CD4-positive, alpha-beta T cell treated with Interferon alpha-2 for 1 hour (primary cell): Measurements from ENCODE around the gene ABCF2.
A peak's percentile ranks its signal among the peaks of the same experiment; 100 is the strongest.

Experiments
- DNase-seq, 2 donors: peaks; one replicate each; pipeline ENCODE4 v3.0.0-alpha.2; 2020 to 2022

ABCF2 gene

DNA sequence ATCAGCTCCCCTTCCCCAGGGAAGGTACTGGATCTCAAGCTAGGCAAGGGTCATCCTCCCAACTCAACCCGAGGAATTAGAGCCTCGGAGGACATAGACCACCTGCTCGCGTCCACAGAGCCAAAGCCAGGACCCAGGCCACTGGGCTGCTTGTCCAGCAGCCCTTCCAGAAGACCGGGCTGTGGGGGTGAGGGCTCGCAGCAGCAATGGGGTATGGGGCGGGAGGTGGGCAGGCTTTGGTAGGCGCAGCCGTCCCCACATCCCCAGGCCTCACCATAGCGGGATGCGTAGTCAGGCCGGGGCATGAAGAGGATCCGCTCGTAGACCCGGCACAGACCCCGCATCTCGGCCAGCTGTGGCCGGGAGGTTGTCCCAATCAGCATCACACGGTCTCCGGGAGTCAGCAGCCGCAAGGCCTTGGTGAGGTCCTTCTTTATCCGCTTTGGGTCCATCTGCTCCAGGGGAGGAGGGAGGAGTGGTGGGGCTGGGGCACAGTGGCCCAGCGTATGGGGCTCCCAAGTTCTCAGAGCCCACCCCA, 34.9 kb downstream of the ABCF2 start:
- no peak for DNase-seq

DNA sequence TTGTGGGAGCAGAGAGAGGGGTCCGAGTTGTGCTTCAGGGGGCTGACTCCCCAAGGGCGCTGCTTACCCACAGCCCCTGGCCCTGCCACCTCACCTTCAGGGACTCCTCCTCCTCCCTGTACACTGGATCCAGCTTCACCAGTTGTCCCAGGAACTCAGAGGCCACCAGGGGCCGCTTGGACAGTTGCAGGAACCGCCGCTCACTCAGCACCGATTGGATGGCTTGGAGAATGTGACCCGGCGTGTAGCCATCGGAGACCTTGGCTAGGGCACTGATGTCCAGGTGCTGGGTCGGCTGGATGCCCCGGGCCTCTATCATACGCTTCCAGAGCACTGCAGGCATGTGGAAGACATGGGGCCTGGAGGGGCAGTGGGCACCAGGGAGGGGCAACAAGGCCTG, 35.5 kb downstream of the ABCF2 start:
- no peak for DNase-seq

DNA sequence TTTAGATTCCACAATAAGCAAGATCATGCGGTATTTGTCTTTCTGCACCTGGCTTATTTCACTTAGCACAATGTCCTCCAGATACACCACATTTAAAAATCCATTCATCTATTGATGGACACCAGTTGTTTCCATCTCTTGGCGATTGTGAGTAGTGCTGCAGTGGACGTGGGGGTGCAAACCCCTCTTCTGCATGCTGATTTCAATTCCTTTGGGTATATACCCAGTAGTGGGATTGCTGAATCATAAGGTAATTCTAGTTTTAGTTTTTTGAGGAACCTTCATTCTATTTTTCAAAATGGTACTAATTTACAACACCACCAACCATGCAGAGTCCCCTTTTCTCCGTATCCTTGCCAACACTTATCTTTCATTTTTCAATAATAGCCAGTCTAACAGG, 38.0 kb downstream of the ABCF2 start:
- DNase-seq = no peak

DNA sequence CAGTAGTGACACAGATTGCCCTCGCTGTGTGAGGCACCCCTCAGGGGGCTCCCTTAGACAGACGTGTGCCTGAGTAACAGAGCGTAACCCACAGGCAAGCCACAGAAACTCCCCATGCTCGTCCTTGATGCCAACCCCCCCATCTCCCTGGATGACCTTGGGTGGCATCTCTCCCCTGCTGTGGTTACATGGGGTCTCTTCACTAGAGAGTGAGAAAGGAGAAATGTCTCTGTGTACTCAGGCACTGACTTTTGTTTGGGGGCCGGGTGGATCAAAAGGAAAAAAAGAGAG, 38.8 kb downstream of the ABCF2 start:
- DNase-seq = no peak

DNA sequence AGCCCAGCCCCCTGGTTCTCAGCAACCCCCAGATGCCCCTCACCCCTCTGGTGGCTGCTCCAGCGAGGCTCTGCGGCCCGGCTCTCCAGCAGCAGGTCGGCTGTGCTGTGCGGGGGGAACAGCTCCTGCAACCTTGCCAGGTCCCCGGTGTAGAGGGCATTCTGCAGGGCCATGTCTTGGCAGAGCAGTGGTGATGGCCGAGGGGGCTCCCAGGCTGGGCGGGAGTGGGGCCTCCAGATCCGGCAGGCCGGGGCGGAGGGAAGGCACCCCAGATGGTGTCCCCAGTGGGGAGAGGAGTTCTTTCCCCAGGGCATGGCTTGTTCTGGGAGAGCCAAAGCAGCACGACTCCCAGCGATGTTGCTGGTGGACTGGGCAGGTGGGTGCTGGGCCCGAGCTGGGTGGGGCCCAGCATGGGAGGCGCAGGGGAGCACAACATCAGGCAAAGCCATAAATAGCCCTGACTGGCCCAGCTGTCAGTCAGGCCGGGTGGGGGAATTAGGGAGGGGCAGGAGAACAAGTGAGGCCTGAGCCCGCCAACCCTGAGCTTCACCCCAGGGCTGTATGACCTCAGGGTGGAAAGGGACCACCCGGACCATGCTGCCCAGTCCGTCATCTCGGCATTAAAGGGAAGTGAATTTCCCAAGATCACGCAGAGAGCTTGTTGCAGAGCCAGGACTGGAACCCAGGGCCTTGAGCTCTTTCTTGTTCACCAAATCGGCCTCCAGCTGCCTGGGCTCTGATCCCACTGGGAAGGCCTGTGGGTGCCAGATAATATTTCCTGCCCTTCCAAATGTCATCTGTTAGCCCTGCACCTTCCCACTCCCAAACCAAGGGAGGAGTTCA, 39.4 kb downstream of the ABCF2 start:
- DNase-seq = no peak

DNA sequence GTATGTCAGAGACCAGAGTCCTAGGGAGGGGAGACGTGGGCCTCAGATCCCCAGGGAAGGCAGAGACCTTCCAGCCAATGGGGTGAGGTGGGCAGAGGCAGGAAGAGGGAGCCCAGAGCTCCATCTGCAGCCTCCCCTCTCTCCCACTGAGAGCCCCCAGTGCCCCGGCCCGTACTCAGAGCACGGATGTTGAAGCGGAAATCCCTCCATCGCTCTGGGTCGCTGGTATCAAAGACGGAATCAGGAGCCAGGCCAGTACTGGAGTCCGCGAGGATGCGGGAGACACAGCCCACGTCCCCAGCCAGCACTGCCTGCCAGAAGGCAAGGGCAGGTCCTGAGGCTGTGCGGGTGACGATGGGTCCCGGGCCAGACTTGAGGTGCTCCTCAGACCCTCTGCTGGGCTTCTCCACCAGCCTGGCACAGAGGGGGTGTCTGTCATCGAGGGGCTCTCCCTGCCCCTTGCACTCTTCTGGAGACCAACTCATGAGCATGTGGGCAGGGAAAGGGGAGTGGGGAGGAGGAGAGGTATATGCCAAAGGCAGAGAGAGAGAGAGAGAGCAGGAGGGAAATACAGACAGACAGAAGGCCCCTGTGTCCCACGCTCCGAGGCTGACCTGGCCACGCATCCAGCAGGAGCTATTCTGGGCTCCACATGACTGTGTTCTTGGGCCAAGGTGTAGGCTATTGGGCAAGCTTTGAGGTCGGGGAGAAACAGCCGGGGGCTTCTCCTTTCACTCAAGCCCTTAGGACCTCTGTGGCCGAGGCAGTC, 40.2 kb downstream of the ABCF2 start, which contains the start of gene ASB10:
ASB10 (minus strand) TSS at position 611 of the 769 bp plus-strand sequence; CDS start at position 491, 120 bp downstream.
- DNase-seq = no peak

DNA sequence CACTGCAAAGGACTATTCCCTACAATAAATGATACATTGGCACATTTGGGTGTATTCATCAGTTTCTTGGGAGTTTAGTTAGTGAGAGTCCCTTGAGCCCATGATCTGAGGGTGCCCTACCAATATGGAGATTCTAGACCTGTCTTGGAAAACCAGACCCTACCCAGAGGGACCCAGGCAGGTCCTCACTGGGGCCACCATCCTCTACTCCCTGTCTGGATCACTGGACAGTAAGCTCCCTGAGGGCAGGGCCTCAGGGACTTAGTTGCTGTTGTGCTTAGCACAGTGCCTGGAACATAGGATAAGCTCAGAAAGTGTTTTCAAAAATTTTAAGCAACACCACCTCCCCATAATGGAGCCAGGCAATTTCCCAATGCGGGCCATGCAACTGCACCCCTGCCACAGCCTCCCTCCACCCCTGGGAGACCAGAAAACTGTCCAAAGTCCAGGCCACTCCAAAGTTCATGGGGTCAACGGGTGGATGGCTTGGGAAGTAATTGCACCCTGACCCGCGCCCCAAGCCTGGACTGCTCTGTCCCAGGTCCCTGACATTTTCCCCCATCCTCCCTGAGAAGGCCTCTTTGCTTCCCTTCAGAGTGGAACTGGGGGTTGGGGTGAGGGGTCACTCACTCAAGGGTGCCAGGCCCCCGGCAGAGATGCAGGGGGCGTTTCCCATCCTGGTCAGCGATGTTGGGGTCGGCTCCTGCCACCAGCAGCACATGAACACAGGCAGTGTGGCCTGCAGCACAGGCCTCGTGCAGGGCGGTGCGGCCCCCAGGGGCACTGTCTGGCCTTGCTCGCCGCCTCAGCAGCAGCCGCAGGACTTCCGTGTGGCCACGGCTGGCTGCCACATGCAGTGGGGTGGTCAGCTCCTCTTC, 41.0 kb downstream of the ABCF2 start:
- DNase-seq = no peak

DNA sequence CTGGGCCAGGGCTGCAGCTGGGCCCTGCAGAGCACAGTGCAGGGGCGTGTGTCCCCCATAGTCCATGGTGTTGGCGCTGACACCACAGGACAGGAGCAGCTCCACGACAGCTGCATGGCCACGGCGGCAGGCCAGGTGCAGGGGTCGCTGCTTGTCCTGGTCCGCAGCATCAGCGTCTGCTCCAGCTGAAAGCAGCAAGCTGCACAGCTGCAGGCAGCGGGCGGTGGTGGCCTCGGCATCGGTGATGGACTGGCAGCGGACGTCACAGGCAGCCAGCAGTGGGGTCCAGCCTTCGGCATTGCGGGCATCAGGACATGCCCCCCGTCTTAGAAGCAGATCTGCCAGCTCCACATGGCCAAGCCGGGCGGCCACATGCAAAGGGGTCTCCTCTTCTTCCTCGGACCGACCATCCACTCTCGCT, 46.0 kb downstream of the ABCF2 start:
- DNase-seq = no peak

DNA sequence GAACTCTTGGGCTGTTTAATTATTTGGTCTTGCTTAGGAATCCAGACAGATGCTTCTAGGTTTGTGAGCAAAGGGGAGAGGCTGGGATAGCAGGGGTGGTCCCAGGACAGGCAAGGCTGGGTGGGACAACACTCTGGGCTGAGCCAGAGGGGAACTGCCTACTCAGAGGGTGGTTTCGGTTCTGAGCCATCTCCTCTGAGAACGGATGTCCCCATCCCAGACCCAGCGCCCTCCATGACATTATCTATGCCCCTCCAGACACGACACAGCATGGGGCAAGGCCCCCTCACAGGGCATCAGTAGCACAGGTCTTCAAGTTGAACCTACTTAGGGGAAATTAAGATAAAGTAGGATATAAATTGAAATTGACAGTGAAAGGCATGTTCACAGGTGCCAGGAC, 47.1 kb downstream of the ABCF2 start:
- no peak for DNase-seq

DNA sequence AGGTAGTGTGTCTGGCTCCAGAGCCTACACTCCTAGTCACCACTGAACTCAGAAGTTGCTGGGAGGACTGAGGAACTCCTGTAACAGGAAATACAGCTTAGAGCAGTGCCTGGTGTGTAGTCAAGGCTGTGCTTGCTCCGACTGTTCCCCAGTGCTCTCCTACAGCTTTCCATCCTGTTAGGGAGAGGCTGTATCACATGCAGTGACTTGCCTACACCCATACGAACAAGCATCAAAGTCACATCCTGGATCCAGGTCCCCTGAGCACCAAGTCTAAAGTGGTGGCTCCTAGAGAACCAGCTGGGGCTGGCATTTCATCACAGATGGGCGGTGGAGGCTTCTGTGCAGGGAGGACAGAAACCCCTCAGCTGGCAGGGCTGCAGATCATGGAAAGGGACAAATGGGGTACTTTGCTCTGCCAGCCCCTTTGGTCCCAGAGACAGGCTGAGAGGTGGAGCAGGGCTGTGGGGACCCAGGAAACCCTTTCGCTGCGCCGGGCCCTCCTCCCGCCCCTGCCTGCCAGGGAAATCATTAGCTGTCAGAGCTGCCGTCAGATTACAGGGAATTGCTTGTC, 47.6 kb downstream of the ABCF2 start:
- no peak for DNase-seq

DNA sequence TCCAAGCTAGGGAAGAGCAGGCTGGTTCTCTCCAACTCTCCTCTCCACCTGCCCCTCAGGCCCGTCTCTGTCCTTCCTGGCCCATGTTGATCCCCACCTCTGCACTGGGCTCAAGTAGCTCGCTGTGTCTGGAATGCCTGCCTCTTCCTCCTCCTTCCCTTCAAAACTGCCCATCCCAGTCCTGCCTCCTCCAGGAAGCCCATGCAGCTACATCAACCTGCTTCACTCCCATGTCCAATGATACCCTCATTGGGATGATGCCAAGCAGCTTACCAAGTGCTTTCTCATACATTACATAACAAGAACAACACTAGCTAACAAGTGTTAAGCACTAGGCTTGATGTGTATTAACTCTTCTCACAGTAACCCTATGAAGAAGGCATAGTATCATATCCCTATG, 48.2 kb downstream of the ABCF2 start:
- no peak for DNase-seq

DNA sequence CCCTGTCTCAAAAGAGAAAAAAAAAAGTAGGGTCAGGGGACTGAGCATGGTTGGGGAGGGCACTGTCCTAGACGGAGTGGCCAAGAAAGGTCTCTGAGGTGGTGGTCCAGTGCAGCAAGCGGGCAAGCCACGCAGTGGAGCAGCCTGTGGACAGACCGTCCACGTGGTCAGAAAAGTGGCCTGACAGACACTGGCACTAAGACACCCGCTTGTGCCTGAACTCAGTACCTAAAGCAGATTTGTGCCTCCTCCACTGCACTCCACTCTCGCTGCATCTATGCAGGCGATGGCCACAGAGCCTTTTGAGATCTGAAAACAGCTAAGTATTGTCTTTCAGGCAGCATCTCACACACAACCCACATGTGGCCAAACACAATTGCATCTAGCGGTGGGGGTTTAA, 48.8 kb downstream of the ABCF2 start:
- DNase-seq = no peak

DNA sequence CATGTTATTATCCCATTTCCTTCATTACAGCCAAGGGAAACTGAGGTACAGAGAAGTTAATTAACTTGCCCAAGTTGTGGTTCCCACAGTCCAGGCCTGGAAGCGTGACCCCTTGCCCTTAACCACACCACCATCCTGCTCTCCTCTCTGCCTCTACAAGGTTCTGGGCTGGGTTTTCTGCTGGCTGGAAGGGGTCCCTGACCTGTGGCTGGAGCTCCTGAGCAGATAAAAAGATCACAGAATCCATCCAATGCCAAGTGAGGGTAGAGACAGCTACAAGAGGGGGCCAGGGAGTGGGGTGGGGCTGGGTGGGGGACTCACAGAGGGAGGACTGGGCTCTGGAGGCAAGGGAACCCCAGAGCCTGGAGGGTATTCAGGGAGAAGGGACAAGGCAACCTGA, 49.7 kb downstream of the ABCF2 start:
- DNase-seq = no peak

DNA sequence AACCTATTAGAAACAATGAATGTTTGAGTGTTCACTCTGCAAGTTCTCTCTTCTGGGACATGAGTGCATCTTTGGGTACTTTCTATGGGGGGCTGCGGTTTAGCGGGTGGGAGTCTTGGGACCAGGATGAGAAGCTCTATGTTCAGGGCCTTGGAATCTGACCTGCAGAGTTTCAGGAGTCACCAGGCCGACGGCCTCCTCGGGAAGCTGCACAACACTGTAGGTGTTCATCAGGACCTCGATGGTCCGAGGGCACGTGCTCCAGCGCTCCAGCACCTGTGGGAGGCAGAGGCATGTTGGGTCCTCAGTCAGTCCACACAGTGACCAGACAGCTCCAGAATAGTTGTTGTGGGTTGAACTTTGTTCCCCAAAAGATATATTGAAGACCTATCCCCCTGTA, 50.6 kb downstream of the ABCF2 start:
- DNase-seq = no peak

DNA sequence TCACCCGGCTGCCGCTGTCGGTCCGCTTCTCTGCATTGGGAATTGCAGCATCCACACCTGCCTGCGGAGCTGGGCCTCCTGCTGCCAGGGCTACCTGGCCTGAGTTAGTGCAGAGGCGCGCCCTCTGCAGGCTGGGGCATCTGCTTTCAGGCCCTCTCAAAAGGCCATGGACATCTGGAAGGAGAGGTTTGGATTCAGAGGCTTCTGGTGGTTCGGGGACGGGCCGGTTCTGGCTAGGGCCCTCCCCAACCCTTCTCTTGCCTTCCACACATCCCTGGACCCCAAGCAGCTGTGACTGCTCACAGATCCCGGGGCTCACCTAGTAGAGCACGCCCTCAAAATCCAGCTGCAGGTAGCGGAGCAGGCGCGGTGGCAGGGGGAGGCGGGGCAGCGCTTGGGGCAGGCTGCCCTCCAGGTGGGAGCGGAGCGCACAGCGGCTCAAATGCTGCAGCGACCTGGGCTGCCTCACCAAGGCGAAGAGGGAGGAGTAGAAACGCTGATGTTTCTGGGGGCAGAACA, 51.2 kb downstream of the ABCF2 start:
- DNase-seq = no peak

DNA sequence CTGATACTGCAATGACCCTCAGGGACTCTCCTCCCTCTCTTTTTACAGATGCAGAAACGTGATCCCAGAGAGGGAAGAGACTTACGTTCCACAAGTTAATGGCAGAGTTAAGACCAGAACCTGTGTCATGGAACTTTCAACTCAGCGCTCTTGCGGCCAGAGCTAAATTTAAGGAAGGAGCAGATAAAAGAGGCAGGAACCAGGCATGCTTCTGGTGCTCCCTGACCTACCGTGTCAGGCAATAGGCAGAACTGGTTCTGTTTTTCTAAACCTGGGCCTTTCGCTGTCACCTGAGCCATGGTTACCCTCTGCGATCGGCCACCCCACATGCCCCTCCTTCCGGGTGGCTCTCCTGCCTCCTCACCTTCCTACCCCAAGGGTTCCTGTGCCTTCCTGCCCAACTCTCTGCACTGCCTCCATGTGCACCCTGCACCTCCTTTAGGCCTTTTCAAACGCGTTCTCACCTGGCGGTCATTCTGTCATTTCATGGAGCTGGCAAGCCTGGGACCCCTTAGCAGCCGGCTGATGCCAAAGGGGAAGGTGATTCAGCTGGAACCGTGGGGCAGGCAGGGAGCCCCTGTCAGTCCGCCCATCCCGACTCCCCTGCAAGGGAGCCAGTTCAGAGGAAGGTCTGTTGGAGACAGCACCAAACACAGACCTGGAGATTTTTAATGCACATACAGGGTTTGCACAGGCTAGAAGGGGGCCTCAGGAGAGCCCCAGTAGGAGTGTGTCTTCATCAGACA, 51.8 kb downstream of the ABCF2 start:
- DNase-seq = no peak

DNA sequence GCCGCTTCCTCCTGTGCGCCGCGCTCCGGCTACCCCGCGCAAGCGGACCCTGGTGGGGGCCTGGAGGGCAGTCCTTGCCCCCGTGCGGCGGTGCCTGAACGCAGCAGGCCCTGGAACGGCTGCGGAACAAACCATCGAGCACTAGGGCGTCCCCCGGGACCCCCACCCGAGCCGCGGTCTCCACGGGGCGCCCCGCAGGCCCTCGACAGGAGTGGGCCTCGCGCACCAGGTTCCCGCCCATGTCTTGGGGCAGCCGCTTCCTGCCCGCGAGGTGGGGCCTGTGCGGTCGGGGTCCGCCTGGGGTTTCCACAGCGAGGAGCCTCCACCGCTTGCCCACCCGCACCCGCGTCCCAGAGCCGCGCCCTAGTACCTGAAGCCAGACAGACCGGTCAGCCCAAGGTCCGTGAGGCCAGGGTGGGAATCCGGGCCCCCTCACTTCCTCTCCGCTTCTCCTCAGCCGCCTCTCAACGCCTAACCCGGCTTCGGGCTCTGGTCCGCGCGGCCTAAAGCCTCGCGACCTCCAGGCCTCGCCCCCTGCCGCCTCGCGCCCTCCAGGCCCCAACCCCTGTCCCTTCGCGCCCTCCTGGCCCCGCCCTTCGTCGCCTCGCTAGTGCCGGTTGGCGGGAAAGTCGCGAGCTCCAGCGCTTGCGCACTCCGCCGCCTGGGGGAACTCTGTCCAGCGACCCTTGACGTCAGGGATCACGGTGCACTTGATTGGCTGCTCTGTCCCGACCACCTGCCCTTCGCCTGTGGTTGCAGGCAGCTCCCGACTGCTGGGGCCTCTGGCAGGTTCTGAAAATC, 52.6 kb downstream of the ABCF2 start:
- DNase-seq = peak; percentile 35 to 38

DNA sequence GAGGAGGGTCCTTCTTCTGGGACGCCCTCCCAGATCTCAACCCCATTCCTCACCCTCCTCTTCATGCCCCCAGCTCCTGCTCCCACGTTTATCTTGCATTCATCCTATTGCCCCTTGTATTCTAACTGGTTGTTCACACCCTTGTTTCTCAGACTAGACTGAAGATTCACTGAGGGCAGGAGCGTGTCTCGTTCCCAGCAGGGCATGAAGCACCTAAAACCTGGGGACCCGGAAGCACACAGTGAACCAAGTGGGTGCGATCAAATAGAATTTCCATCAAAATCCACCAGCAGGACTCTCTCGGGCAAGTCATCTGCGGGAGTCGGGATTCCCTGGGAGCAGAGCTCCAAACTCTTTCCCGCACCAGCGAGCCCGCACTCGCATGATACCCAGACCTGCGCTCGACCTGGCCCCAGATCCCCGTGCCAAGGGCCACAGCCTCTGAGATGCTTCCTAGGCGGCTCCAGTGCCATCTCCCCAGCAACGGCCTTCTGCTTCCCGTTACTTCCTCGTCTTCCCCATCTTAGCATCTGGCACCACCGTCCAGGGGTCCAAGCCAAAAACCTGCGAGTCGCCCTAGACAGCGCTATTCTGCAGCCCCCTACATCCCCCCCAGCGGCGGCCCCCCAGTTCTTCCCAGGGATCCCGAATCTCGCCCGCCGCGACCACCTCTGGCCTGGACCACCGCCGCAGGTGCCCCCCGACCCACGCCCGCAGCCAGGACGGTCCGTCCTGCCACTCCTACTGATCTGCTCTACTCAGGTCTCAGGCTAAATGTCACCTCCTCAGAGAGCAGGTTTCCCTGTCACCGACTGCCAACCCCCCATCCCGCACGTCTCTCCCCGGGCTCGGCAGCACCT, 53.4 kb downstream of the ABCF2 start:
- no peak for DNase-seq

DNA sequence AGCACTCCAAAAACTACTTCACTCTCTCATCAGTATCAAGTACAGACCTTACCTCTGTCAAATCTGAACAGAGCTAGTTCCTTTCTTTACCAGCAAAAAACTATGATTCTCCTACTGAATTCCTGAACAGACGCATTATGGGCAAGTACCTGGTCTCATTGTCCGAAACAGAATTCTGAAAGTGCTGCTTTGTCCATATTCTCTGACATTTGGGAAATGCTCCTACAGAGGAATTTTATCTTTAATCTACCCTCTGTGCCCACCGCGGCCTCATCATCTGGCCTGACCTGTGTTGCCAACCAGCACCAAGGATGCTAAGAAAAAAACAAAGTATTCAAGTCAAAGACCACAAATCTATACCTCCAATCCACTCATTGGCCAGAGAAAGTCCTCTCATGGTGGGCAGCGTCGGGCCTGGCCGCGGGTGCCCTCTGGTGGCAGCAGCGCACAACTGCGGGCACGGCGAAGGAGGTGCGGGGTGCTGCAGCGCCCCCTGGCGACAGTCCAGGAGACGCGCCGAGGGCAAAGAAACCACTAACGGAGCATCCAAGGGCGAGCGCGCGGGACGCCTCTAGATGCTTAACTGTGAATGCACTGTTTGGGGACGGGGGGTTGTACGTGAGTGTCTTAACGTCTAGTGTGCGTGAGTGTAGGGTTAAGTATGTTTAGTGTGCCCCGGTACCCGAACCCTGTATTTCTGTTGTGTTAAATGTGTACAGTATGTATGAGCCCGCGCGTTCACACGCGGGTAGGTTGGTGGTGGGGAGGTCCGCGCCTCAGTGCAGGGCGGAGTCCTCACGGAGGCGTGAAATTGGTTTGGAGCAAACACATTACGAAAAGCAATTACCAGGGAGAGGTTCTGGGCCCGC, 54.5 kb downstream of the ABCF2 start:
- DNase-seq = peak; percentile 76 to 85
